Gastrocnemius medialis (tissue), 4 donors: ENCODE measurements around the gene CDC34.

Experiments used
- CTCF ChIP-seq, 5 experiments: fragments of 450-650 bp in 3 of 5; fragments of 200-600 bp in 2 of 5; sonication (generic) in 2 of 5; IDR thresholded peaks in 4 of 5; conservative IDR thresholded peaks in 1 of 5; 1 replicate in 4 of 5; 2 replicates in 1 of 5; pipeline ENCODE4 v1.5.1; 2016 to 2019; ENCODE audit warnings: antibody characterized with exemption in 5 of 5, mild to moderate bottlenecking in 3 of 5, moderate library complexity in 3 of 5
- POLR2A ChIP-seq, 2 donors: fragments of 450-650 bp; IDR thresholded peaks; one replicate each; pipeline ENCODE4 v1.6.1; 2017; ENCODE audit warnings: antibody characterized with exemption in 2 of 2, mild to moderate bottlenecking in 2 of 2, moderate library complexity in 2 of 2

- TF ChIP-seq CTCF (IDR thresholded peaks at IDR 0.05 in 4 of 5, conservative IDR thresholded peaks at IDR 0.05 in 1 of 5) (no peak), POLR2A (IDR thresholded peaks at IDR 0.05) (no peak)
Observed at GRCh38 chr19:582497-583197, 51.1 kb downstream of the CDC34 start.
